ENCODE measurements around the gene LRRC59. TPM values are rescaled to one million over a fixed set of nuclear protein-coding genes. Genes with fewer than 3 reads are reported as not detected.
A peak's percentile ranks its signal among the peaks of the same experiment; 100 is the strongest.

LRRC59 gene
- total and polyA plus RNA-seq, 2 of the 8 experiments (the other 6 are each of a cell fraction or from before 2014, with no cell fraction given): 48.3 to 117 TPM

- Histone ChIP-seq H3K4me1 (replicated peaks in 1 of 4; ENCODE audit: control insufficient read depth in 3 of 4, insufficient read depth in 4 of 4, low read length in 3 of 4) (peaks cover 0 to 2% (median 0%) of the 10 kb centered on the region in 4 experiments; a peak in 1 of 7 replicates), H2BK12ac (ENCODE audit: low read depth, low read length) (no peak overlapping the region), H4K20me1 (replicated peaks in 1 of 2; ENCODE audit: control insufficient read depth in 1 of 2, insufficient read depth in 2 of 2, low read length in 2 of 2) (no peaks in the 10 kb centered on the region), H3K14ac (ENCODE audit: insufficient read length) (no peak overlapping the region), H3K4me3 (ENCODE audit: extremely low read depth in 1 of 4, insufficient read depth in 2 of 4, low read depth in 3 of 4, low read length in 4 of 4) (no peak overlapping the region), H3K9ac (replicated peaks in 1 of 4; ENCODE audit: extremely low read depth in 1 of 4, low read depth in 3 of 4, low read length in 3 of 4) (no peak overlapping the region), H3K23me2 (ENCODE audit: low read depth, low read length) (no peaks in the 10 kb centered on the region), H2BK15ac (ENCODE audit: low read length) (no peak overlapping the region), H3K79me1 (ENCODE audit: low read depth, low read length) (no peaks in the 10 kb centered on the region), H4K5ac (ENCODE audit: insufficient read length, low read depth, low read length) (no peak overlapping the region), H2AFZ (ENCODE audit: low read length) (no peak overlapping the region), H2BK5ac (ENCODE audit: low read depth, low read length) (no peak overlapping the region), H3K4ac (replicated peaks; ENCODE audit: insufficient read length, low read depth, low read length) (no peak overlapping the region), H3K4me2 (ENCODE audit: insufficient read depth in 1 of 2, low read depth in 2 of 2, low read length in 2 of 2) (no peak overlapping the region), H3K36me3 (ENCODE audit: control insufficient read depth in 2 of 4, insufficient read depth in 4 of 4, low read length in 3 of 4) (no peaks in the 10 kb centered on the region), H3K27ac (ENCODE audit: low read depth, low read length) (no peak overlapping the region), H4K8ac (ENCODE audit: extremely low read depth, insufficient read depth, low read length) (no peak overlapping the region), H3K18ac (ENCODE audit: extremely low read depth, low read length) (no peak overlapping the region), H3K23ac (ENCODE audit: insufficient read length) (no peak overlapping the region), H3K56ac (replicated peaks; ENCODE audit: insufficient read length, low read depth, low read length) (no peak overlapping the region), H2BK20ac (ENCODE audit: low read length) (0 out of 2 replicates have a peak overlapping the region, but pooled peaks have one; percentile 23), H3K9me3 (ENCODE audit: insufficient read depth in 2 of 2, low read depth in 1 of 2, low read length in 1 of 2) (no peaks in the 10 kb centered on the region), H3K79me2 (ENCODE audit: control insufficient read depth in 1 of 2, insufficient read depth in 2 of 2, low read length in 2 of 2) (no peaks in the 10 kb centered on the region), H4K91ac (replicated peaks; ENCODE audit: insufficient read length, low read length) (no peak overlapping the region), H2BK120ac (replicated peaks; ENCODE audit: low read depth, low read length) (no peak overlapping the region), H2AK5ac (ENCODE audit: low read depth, low read length) (no peak overlapping the region), H3K27me3 (replicated peaks in 1 of 4; ENCODE audit: control insufficient read depth in 3 of 4, extremely low read depth in 1 of 4, insufficient read depth in 3 of 4, low read length in 3 of 4) (no peaks in the 10 kb centered on the region)
- FAIRE-seq: no peak
- 83% methylated on average over 6 of the region's 6 CpGs; no CpG with 5 or more reads in 1 of the 2 experiments for WGBS, 2 experiments (ENCODE audit: extremely low coverage in 1 of 2, insufficient coverage in 1 of 2, insufficient read length in 1 of 2, insufficient replicate concordance in 2 of 2, low coverage in 1 of 2, low lambda C conversion rate in 2 of 2, missing lambda C conversion rate in 1 of 2)
- DNase-seq (ENCODE audit: low read depth in 1 of 2, low spot score in 2 of 2): no peak
- ChIA-PET POLR2A (ENCODE audit: partially characterized antibody) (no interaction called here), CTCF (ENCODE audit: partially characterized antibody) (interaction anchor here (0.7 to 5.4 kb wide), 7 partner anchors 9 to 163 kb away, joined by 3 to 27 read pairs (median 6); partner anchors contain the start of gene COL1A1)
- TF ChIP-seq USF2 (IDR thresholded peaks at IDR 0.05; ENCODE audit: low read length) (no peak), RBBP5 (IDR thresholded peaks at IDR 0.05; ENCODE audit: borderline replicate concordance, low read depth, low read length) (no peak), SIX5 (IDR thresholded peaks at IDR 0.05; ENCODE audit: low read depth, low read length) (no peak), POLR2A (IDR thresholded peaks at IDR 0.05; ENCODE audit: control extremely low read depth in 1 of 2, low read depth in 2 of 2, low read length in 2 of 2) (no peak), CTBP2 (IDR thresholded peaks at IDR 0.05; ENCODE audit: borderline replicate concordance, insufficient read depth, insufficient read length, low read length) (no peak), NRF1 (IDR thresholded peaks at IDR 0.05; ENCODE audit: low read depth, low read length) (no peak), PHF8 (conservative IDR thresholded peaks at IDR 0.05; ENCODE audit: low read depth, low read length) (no peak), POU5F1 (IDR thresholded peaks at IDR 0.05; ENCODE audit: low read depth, low read length) (no peak), SIRT6 (IDR thresholded peaks at IDR 0.05; ENCODE audit: low read length) (no peak), ASH2L (IDR thresholded peaks at IDR 0.05; ENCODE audit: low read length) (no peak), YY1 (IDR thresholded peaks at IDR 0.05; ENCODE audit: low read depth, low read length) (no peak), MAX (IDR thresholded peaks at IDR 0.05) (no peak)
These were observed 65.1 kb downstream of the LRRC59 start for GRCh38 chr17:50332196-50332595.
